ENCODE measurements around the gene UST.
"Not testable (repeated sequence)": the region's sequence is repeated elsewhere in the genome, so short reads cannot be mapped to it uniquely, and the experiment has no call there.

Gene UST

DNA sequence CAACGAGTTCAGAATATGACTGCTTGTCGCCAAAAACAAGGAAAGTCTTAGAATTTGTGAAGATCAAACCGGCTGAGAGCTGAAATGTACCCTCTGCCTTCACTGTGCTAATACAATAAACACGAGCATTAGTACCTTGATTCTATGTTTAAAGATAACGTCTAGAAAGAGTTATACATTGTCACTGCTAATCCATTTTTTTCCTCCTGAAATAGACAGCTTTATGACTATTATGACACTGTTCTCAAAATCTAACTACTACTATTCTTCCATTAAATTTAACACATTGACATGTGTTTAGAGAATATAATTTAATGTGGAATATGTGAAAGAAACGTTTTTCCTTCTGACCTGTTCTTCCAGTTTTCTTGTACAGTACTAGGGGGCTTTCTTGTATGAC lies 204.8 kb downstream of the UST start:
- DNase-seq (ENCODE audit: low read depth), result no peak

DNA sequence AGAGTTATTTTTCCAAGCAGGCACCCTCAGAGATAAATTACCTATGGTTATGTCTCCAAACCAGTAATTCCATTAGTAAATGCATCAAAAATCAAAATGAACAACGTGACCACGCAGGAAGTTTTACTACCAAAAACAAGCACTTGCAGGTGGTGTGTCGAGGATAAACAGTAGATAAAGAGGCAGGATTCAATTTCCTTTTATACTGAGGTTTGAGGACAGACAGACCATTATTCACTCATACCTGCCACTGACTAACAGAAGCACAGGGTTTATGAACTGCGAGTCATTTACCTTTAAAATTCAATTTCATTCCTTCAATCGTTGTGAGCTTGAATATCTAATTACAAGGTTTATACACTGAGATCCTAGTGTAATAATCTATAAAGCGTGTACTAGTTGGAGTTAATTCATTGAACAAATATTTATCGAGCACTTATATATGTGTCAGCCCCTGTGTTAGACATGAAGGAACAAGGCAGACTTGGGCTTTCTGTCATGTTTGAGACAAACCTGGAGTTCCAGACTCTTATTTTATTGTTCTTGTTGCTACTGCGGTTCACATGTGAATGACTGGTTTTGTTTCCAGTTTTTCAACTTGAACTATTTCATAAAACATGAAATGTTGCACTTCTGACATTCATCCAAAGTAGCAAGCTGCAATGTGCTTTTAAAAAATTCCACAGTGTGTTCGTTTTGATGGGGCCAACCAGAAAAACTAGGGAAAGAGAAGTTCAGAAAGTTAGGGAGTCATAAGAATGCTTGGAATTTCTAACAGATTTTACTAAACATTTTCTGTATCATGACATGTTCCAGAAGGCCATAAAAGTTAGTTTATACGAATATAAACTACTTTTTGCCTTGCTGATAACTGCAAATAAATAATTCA lies 205.6 kb downstream of the UST start:
- DNase-seq (ENCODE audit: low read depth), result no peak

DNA sequence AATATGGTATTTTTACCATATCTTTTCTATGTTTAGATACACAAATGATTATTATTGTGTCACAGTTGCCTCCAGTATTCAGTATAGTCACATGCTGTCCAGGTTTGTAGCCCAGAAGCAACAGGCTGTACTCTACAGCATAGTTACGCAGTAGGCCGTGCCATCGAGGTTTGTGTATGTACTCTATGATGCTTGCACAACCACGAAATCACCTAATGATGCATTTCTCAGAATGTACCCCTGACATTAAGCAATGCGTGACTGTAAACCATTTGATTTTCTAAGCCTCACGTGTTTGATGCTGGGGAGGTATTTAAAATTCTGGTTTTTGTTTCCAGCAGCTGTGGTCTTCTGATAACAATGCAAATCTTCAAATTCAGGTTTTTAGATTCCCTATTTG lies 207.6 kb downstream of the UST start:
- DNase-seq (ENCODE audit: low read depth), result no peak

DNA sequence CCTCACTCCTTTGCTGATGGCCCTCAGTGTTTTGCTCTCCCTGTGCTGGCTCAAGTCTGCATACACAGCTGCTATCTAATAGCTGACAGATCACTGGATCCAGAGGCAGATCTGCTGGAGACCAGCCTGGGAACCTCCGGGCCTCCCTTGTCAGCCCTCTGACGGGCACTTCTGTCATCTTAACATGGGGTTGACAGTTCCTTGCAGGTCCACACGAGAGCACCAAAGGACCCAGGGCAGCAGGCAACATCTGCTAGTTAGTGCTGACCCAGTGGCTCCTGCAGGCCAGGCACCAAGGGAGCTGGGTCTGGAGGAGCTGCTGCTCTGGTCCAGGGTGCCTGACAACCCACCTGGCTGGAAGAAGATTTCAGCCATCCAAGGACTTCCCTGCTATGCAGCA lies 208.1 kb downstream of the UST start:
- DNase-seq (ENCODE audit: low read depth), result no peak

DNA sequence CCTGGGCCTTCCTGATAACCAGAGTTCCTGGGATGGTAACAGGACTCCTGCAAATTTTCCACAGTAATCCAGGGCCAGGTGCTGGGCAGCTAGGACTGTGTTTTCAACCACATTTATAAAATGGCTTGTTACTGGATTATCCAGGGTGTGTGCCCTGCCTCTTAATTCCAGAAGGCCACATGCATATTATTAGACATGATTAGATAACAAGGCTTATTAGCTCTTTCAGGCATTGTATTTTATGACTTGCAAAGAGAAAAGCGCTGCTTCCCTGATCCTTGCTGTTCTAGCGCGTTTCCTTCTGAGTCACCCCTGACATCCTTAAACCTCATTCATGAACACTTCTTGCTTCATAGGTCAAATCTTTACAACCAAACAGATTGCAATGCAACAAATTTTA lies 208.6 kb downstream of the UST start:
- no peak for DNase-seq (ENCODE audit: low read depth)

DNA sequence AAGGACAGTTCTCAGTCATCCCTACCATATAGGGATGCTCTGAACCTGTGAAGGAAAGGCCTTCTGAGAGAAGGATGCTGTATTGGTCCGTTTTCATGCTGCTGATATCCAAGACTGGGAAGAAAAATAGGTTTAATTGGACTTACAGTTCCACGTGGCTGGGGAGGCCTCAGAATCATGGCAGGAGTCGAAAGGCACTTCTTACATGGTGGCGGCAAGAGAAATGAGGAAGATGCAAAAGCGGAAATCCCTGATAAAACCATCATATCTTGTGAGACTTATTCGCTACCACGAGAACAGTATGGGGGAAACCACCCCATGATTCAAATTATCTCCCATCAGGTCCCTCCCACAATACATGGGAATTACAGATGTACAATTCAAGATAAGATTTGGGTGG lies 209.3 kb downstream of the UST start:
- not testable (repeated sequence) for DNase-seq (ENCODE audit: low read depth)

DNA sequence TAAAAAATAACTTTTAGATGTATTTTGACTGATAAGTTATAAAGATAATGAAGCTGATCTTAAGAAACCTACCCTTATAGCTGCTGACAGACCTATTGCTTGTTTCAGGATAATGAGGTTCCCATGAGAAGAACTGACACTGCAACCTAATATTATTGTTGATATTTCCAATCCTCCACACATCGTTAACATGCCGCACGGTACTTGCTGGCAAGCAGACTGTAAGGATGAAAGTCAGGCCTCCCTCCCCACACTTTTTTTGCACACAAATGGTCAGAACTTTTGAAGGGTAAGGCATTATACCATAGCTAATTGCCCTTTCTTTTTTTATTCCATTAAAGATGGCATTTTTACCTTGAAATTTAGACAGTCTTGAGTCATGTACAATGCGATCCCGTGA lies 210.9 kb downstream of the UST start:
- DNase-seq (ENCODE audit: low read depth), result no peak

DNA sequence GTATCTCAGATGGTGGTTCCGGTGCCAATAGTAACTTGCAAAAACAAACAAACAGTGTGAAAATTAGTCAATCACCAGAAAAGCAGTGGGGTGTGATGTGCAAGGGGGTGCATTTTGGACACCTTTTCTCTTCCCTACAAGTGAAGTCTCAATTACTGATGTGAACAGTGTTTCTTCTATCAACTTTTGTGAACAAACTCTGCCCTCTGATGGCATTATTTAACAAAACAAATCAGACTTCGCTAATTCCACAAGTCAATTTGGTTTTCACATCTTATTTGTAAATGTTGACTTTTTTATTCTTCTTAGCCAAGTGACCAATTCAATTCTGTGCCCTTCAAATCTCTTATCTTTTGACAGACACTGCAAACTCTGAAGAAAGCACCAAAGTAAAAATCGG lies 212.2 kb downstream of the UST start:
- DNase-seq (ENCODE audit: low read depth), result no peak

DNA sequence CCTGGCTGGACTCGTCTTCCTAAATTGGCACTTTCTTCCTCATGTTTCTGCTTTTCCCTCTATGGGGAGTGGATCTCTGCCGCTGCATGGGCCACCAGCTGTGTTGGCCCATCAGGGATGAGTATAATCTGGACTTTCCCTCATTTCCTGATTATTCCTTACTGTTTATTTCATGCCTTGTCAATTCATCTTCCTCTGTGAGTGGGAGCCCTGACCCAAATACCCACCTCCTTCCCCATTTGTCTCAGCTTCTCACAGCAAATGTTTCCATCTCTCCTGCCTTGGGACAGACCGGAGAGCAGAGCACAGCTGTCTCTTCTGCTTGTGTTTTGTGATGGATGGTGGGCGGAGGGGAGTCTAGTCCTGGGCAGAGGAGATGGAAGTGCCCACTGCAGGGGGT lies 212.7 kb downstream of the UST start:
- DNase-seq (ENCODE audit: low read depth), result no peak

DNA sequence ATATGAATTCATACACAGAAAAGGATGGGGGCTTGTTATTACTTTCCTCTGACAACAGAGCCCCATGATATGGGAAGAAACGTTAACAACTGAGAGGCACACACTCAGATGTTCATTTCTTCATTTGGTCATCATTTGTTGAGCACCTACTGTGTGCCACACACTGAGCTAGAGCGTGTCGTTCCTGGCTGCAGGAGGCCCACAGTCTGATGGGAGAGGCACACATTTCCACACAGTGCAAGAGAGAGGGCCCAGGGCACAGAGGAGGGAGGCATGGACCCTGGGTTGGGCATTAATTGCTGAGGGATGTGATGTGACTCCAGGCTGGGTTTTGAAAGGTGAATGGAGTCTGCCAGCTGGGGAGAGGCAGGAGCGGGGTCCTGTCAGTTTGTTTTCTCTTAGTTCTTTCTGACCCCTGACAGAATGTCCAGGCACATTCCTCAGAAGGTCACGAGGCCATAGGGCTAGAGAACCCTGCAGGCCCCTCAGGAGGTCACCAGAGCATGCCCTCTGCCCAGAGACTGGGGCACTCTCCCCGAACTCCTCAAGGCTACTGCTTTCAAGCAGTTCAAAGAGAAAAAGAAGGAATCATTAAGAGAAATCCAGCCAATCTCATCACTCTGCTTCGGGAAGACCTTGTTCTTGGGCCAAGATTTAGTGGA lies 216.2 kb downstream of the UST start:
- no peak for DNase-seq (ENCODE audit: low read depth)

DNA sequence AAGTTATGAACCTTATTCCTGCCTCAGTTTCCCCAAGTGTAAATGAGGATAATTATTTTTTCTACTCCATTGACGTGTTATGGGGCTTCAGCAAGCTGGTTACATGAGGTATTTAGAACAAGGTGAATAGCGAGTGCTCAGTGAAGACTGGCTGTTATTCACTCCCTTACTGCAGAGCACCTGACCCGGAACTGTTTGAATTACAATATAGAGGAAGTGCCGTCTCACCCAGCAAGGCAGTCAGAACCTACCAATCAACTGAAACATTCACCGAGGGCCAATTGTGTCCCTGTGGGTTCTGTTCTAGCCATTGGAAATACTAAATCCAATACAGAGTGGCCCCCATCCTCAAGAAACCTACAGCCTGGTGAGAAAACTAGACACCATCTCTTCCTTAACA lies 216.9 kb downstream of the UST start:
- no peak for DNase-seq (ENCODE audit: low read depth)

DNA sequence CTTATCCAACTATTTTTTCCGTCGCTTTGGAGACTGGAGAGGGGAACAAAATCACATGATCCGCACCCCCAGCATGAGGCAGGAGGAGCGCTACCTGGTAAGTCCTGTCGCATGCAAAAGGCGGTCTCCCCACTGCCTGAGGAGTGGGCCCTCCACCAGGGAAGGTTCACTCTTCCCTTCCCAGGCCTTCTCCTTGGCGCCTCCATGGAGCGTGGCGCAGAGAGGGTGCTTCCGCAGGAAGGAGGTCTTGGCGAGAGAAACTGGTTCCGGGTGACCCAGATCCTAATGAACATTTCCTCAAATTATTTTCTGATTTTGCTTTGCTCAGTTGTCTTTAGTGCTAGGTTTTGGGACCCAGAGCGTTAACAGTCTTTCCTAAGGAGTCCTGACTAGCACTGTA lies 217.6 kb downstream of the UST start:
- DNase-seq (ENCODE audit: low read depth), result no peak

DNA sequence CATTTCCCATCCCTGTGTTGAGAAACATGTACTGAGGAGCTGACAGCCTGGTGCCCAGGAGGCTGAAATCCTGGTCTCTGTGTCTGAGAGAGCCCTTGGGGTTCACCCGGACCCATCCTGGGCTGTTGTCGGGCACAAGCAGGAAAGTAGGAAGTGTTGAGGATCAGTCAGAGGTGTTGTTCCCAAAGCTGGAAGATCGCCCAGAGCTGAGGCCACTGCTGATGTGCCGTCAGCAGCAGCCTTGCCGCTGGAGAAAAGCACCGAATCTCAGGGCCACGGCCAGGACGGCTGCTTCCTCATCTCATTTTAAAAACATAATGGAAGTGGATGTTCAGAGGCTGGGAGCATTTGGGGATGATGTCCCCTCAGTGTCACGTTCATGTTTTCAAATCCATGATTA lies 218.5 kb downstream of the UST start:
- no peak for DNase-seq (ENCODE audit: low read depth)

DNA sequence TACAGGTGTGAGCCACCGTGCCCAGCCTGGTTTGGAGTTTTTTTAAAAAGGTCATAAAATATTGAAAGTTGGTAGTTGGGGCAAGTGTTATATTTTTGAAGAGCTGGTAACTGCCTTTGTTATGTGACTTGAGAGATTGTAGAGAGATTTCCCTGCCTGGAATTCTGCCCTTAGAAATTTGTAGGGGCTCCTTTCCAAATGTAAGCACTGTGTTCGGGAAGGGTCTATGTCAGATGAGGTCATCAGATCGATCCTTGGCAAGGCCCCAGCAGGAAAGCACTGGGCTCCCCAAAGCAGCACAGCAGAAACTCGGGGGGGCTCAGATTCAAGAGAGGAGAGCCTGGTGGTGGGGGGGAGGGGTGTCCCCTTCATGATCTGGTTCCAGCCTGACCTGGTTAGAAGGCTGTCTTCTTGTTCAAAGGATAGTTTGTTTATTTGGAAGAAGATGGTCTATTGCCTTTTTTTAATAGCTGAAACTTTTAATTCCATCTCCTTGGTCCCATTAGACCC lies 220.2 kb downstream of the UST start:
- no peak for DNase-seq (ENCODE audit: low read depth)

DNA sequence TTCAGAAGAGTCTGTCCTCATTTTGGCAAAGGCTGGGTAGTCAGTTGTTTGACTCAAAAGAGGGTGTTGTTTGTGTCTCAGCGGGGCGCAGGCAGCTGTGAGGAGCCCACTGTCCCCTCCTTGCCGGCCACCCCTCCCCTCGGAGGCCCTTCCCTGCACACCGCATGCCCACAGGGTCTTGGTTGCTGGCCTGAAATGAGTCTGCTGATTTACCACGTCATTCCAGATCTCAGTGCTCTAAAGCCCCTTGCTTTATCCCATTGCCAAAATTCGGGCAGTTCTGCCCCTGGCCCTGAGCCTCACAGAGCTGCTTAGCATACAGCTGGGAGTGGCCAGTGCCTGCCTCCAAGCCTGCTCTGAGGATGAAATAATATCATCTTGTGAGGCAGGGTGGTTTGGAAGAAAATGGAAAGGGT lies 220.7 kb downstream of the UST start:
- no peak for DNase-seq (ENCODE audit: low read depth)

DNA sequence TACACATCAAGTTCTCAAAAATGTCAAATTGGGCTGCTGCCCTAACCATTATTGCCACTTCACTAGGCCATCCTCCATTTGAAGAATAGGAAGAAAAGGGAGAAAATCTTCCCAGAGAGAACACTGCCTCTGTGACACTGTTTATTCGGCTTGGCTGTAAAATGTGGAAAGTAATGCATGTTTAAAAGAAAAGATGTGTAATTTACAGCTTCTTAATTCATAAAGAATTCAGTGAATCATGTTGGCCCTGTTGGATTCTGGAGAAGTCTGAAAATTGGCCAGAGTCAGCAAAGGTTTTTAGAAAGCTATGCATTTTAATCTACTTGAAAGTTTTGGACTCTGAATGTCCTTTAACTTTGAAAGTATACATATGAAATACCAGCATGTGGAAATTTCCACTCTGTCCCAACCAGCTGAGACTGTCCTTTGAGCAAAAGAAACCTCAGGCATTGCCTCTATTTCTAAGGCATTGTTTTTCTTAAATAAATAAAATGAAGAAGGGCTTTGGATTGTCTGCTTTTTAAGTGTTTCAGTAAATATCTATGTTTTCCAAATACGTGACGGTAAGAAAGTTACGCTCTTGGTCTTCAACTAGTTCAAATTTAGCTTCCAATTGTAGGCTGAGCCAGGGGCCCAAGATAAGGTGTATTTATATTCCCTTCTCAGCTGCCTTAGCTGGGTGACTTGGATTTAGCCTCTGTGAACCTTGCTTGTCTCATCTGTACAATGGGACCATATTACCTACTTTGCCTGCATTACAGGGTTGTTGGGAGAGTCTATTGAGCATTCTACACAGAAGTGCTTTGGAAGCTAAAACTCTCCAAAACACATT lies 222.2 kb downstream of the UST start:
- DNase-seq (ENCODE audit: low read depth), result no peak

DNA sequence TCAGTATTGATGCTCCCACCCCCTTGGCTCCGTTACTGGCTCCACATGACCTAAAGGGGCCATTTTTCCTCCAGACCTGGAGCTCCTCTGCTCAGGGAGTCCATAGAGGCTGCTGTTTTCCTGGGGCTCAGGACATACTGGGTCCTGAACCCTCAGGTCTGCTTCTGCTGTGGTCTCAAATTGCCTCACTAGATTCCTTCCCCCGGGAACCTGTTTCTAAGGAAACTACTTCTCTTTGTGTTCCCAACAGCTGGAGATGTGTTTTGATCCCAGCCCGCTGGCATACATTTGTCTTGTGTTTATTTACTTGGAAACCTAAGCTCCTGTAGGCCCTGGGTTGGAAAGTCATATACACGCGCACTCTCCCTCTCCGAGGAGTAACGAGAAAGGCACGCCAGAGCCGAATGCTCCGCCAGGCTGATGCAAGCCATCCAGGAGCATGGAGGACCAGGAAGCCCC lies 222.8 kb downstream of the UST start:
- no peak for DNase-seq (ENCODE audit: low read depth)

DNA sequence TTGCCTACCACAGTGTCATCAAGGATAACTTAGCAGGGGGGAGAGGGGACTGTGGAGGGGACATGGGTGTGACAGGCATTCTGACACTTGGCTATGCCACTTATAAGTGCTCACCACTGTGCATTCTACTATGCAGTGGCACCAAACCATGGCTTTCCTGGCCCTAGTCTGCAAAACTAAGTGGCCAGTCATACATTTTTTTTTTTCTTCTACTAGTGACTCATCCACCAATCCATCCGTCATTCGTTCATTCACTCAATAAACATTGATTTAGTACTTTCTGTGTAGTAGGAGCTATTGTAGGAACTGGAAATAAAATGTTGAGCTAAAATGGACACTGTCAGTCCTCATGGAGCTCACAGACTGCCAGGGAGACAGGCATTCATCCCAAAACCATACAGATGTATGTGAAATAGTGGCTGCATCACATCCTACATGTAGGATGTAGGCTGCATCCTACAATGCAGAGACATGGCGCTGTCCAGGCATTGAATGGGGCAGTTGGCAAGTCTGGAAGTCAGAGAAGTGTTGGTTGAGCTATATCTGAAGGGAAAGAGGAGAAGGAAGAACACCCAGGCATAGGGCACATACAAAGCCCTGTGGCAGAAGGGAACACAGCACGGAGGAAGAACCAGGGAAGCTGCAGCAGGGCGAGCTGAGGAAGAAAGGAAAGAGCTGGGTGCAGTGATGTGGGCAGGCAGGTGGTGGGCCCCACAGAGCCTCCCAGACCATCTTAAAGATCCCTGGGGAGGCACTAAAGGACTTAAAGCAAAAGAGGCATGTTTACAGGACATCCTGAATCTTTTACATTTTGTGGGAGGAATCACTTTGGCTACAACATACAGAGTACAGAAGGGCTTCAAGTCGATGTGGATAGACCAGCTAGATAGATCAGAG lies 224.4 kb downstream of the UST start:
- DNase-seq (ENCODE audit: low read depth), result no peak

DNA sequence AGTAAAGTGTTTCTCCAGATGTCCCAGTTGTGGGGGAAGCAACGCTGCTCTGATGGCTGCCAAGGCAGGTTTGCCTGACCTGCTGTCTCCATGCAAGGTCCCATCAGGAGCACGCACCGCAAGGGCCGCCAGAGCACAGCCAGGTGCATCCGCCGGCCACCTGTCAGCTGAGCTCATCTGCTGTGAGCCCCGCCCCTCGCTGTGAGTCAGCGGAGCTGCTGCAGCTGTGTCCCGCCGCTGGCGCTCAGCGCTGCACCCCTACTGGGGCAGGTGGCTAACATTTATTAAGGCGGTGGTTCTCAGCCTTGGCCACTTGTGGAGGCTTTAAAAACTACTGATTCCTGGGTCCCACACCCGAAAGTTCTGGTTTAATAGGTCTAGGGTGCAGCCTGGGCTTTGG lies 225.7 kb downstream of the UST start:
- DNase-seq (ENCODE audit: low read depth), result peak; percentile 3

DNA sequence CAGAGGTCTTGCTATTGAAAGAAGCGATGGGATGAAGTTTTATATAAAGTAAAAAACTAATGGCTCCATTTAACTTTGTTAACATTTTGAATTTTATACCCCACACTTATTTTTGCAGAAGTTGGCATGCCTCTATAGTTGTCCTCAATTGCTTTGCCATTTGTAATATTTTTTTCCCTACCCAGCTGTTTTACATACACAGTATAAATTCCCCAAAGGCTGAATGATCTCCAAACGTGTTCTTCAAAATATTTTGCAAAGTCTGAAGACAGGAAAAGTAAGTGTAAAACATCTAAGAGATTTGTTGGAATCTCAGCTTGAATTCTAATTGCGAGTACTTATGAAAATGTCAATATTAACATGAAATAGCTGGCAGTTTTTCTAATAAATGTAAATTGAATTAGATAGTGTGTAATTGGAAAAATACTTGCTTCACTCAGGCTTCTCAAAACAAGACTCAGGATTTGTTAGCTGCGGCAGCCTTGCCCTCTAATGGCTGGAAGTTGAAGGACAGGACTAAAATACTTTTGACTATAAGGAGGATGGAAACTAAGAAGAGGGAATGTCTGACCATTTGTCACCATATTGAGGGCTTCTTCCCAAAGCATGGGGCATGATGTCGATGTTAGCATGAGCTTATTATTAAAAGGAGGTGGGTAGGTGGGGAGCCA lies 226.8 kb downstream of the UST start:
- no peak for DNase-seq (ENCODE audit: low read depth)

DNA sequence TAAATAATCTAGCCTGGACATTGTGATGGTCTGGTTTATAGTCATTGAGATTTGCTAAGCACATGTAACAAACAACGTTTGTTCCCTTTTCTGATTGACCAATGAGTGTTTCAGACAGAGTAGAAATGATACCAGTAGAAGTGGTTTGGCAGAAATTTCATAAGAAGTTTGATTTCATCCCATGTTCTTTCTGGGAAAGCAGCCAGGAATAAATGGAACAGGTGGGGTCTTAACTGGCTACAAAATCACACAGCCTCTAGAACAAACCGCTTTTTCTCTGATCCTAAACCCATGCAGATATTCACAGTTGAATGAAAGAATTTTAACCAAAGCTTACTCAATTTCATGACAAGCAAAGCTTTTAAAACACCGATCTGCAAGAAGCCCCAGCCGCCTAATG lies 227.5 kb downstream of the UST start:
- no peak for DNase-seq (ENCODE audit: low read depth)

Measured in stimulated activated CD8-positive, alpha-beta memory T cell treated with anti-CD3 and anti-CD28 coated beads, Interleukin-12 subunit alpha, Interleukin-12 subunit beta, amount 100 ng/mL, for 4 hours (primary cell).